Gastrocnemius medialis (tissue), 4 donors: ENCODE results near the gene MTERF1. TPM values are rescaled to one million over a fixed set of nuclear protein-coding genes. Genes with fewer than 3 reads are reported as not detected.

Experiments used
- ATAC-seq, 2 donors: fragments of 150-250 bp; one replicate each; pipeline ENCODE4 v1.9.1; 2016
- DNase-seq, 2 donors: peaks; one replicate each; pipeline ENCODE4 v3.0.0-alpha.2; 2019
- H3K27ac ChIP-seq, 4 donors: fragments of 200-600 bp; sonication (generic); 1 replicate in 1 of 4; 2 replicates in 3 of 4; pipeline ENCODE4 v1.5.1; 2016 to 2018; ENCODE audit warnings: mild to moderate bottlenecking in 2 of 4, moderate library complexity in 1 of 4
- H3K27me3 ChIP-seq, 3 donors: fragments of 200-600 bp; sonication (generic) in 2 of 3; 1 replicate in 1 of 3; 2 replicates in 2 of 3; pipeline versions ENCODE4 v1.5.1 to v1.6.0; 2016 to 2019; ENCODE audit warnings: mild to moderate bottlenecking in 1 of 3, moderate library complexity in 1 of 3
- H3K36me3 ChIP-seq, 2 donors: fragments of 200-600 bp; sonication (generic) in 1 of 2; one replicate each; pipeline ENCODE4 v1.5.1; 2017 to 2018
- H3K4me1 ChIP-seq, 2 donors: fragments of 200-600 bp; sonication (generic) in 1 of 2; one replicate each; pipeline ENCODE4 v1.5.1; 2016 to 2017; ENCODE audit warnings: mild to moderate bottlenecking in 2 of 2
- H3K4me3 ChIP-seq, 4 donors: fragments of 200-600 bp; sonication (generic) in 3 of 4; 1 replicate in 1 of 4; 2 replicates in 3 of 4; pipeline ENCODE4 v1.5.1; 2016 to 2019; ENCODE audit warnings: mild to moderate bottlenecking in 2 of 4
- H3K9me3 ChIP-seq, 3 donors: fragments of 200-600 bp; sonication (generic) in 2 of 3; 1 replicate in 1 of 3; 2 replicates in 2 of 3; pipeline ENCODE4 v1.5.1; 2016 to 2019
- CTCF ChIP-seq, 5 experiments: fragments of 450-650 bp in 3 of 5; fragments of 200-600 bp in 2 of 5; sonication (generic) in 2 of 5; IDR thresholded peaks in 4 of 5; conservative IDR thresholded peaks in 1 of 5; 1 replicate in 4 of 5; 2 replicates in 1 of 5; pipeline ENCODE4 v1.5.1; 2016 to 2019; ENCODE audit warnings: antibody characterized with exemption in 5 of 5, mild to moderate bottlenecking in 3 of 5, moderate library complexity in 3 of 5
- POLR2A ChIP-seq, 2 donors: fragments of 450-650 bp; IDR thresholded peaks; one replicate each; pipeline ENCODE4 v1.6.1; 2017; ENCODE audit warnings: antibody characterized with exemption in 2 of 2, mild to moderate bottlenecking in 2 of 2, moderate library complexity in 2 of 2
- in situ Hi-C, 4 donors: fragments of 200-750 bp; cut with MboI; loops; one replicate each; pipeline versions ENCODE4 v1.15.0 to v1.8.0; 2017; ENCODE audit warnings: low sequenced_read_pairs in 4 of 4
- intact Hi-C: fragments of 100-400 bp; cut with DNase I; formaldehyde crosslinking; loops from one replicate; pipeline ENCODE4 v1.15.1; 2023; ENCODE audit warnings: low total_unique reads
- total RNA-seq, 4 donors: library from RNA; depleted of rRNA; stranded (reverse); fragments of >200 nt; gene quantifications; one replicate each; pipeline versions ENCODE4 v1.1.0 to v1.2.3, GENCODE V29; 2016

Gene MTERF1
- 1 to 10 TPM; 3.3 to 5.5 (median 3.7) TPM for total RNA-seq

- DNase-seq, result peak; percentile 63 to 81
- H3K36me3 ChIP-seq, result no peaks in the 10 kb centered on the region
- H3K4me3 ChIP-seq, result peak within 1 kb of the TSS; percentile 66 to 80 (median 76)
- no peaks in the 10 kb centered on the region for H3K9me3 ChIP-seq
- H3K27ac ChIP-seq, result peak within 1 kb of the TSS in 3 of 4 donors; percentile 16 to 59 (median 40)
- no peaks in the 10 kb centered on the region for H3K27me3 ChIP-seq
- peak; percentile 88 to 98 for ATAC-seq
- intact Hi-C loops, result loop anchor here (2.0 kb wide), 1 partner anchor 60 kb away; the partner anchor contains the start of gene AKAP9
- in situ Hi-C loops, result no loop called here
- TF ChIP-seq CTCF (IDR thresholded peaks at IDR 0.05 in 4 of 5, conservative IDR thresholded peaks at IDR 0.05 in 1 of 5), result peak; percentile 85 to 94 (median 87)
- no peak for TF ChIP-seq POLR2A (IDR thresholded peaks at IDR 0.05)
- H3K4me1 ChIP-seq, result peaks cover 0 to 11% of the 10 kb centered on the region in 2 donors
These were observed at the start of gene MTERF1 for GRCh38 chr7:91880413-91881241. Gene MTERF1, minus strand, starts transcription at chr7:91880702. Its CDS starts 619 bp downstream, at chr7:91880083.

GRCh38 chr7:91929463-91929862, 49.0 kb upstream of the MTERF1 start:
- Histone ChIP-seq H3K9me3 (no peaks in the 10 kb centered on the region), H3K4me3 (no peak overlapping the region), H3K36me3 (no peaks in the 10 kb centered on the region), H3K27me3 (no peaks in the 10 kb centered on the region), H3K27ac (no peak overlapping the region), H3K4me1 (no peaks in the 10 kb centered on the region)
- DNase-seq (no peak), ATAC-seq (no peak)
- TF ChIP-seq POLR2A (IDR thresholded peaks at IDR 0.05), result no peak
- TF ChIP-seq CTCF (IDR thresholded peaks at IDR 0.05 in 4 of 5, conservative IDR thresholded peaks at IDR 0.05 in 1 of 5), result no peak
- intact Hi-C loops, result no loop called here
- in situ Hi-C loops, result no loop called here

- H3K36me3 ChIP-seq, result no peaks in the 10 kb centered on the region
- no peaks in the 10 kb centered on the region for H3K9me3 ChIP-seq
- no peak overlapping the region for H3K4me3 ChIP-seq
- H3K27me3 ChIP-seq, result no peaks in the 10 kb centered on the region
- TF ChIP-seq CTCF (IDR thresholded peaks at IDR 0.05 in 4 of 5, conservative IDR thresholded peaks at IDR 0.05 in 1 of 5) (no peak), POLR2A (IDR thresholded peaks at IDR 0.05) (no peak)
- no peak overlapping the region for H3K27ac ChIP-seq
- in situ Hi-C loops (no loop called here), intact Hi-C loops (no loop called here)
- H3K4me1 ChIP-seq, result no peaks in the 10 kb centered on the region
- ATAC-seq, result no peak
- no peak for DNase-seq
These were observed 47.4 kb upstream of the MTERF1 start for GRCh38 chr7:91927912-91928311.

GRCh38 chr7:91922857-91923256, 42.4 kb upstream of the MTERF1 start:
- intact Hi-C loops (no loop called here), in situ Hi-C loops (no loop called here)
- no peak overlapping the region for H3K4me3 ChIP-seq
- ATAC-seq (no peak), DNase-seq (no peak)
- no peaks in the 10 kb centered on the region for H3K36me3 ChIP-seq
- H3K27me3 ChIP-seq, result no peaks in the 10 kb centered on the region
- H3K4me1 ChIP-seq, result no peaks in the 10 kb centered on the region
- H3K27ac ChIP-seq, result no peak overlapping the region
- no peaks in the 10 kb centered on the region for H3K9me3 ChIP-seq
- no peak for TF ChIP-seq CTCF (IDR thresholded peaks at IDR 0.05 in 4 of 5, conservative IDR thresholded peaks at IDR 0.05 in 1 of 5)
- no peak for TF ChIP-seq POLR2A (IDR thresholded peaks at IDR 0.05)
